ENCODE measurements around the gene IGSF23. TPM values are rescaled to one million over a fixed set of nuclear protein-coding genes. Genes with fewer than 3 reads are reported as not detected.

The IGSF23 gene
- total RNA-seq, 1 donor from 2014 or later: not detected

GRCh38 chr19:44661904-44662303, 48.5 kb downstream of the IGSF23 start:
- peaks cover 2% of the 10 kb centered on the region for H3F3A ChIP-seq (ENCODE audit: low read depth)
- no peaks in the 10 kb centered on the region for H3K79me2 ChIP-seq (ENCODE audit: low read depth)
- H3K4me1 ChIP-seq: no peaks in the 10 kb centered on the region
- no peak overlapping the region for H3K27ac ChIP-seq
- no peak overlapping the region for H3K4me2 ChIP-seq
- Mint-ChIP-seq H3K4me3 (no peak overlapping the region), H3K9me3 (no peaks in the 10 kb centered on the region), H3K27ac (no peak overlapping the region), H3K36me3 (peaks cover 6% of the 10 kb centered on the region), H3K4me1 (no peaks in the 10 kb centered on the region), H3K27me3 (ENCODE audit: insufficient read depth, low read depth) (peaks cover 2% of the 10 kb centered on the region)
- H3K4me3 ChIP-seq: no peak overlapping the region
- H4K20me1 ChIP-seq (ENCODE audit: low read depth): no peaks in the 10 kb centered on the region
- no peak overlapping the region for H3K9ac ChIP-seq
- no peaks in the 10 kb centered on the region for H3K9me3 ChIP-seq (ENCODE audit: low read depth)
- H3K27me3 ChIP-seq: no peaks in the 10 kb centered on the region
- TF ChIP-seq CTCF (IDR thresholded peaks at IDR 0.05) (no peak), EZH2 (IDR thresholded peaks at IDR 0.05) (no peak), EZH2phosphoT487 (IDR thresholded peaks at IDR 0.05) (no peak)
- DNase-seq (ENCODE audit: low spot score): no peak
- no peaks in the 10 kb centered on the region for H3K36me3 ChIP-seq
- no peak overlapping the region for H2AFZ ChIP-seq (replicated peaks)

- Histone ChIP-seq H3F3A (ENCODE audit: low read depth) (peaks cover 7% of the 10 kb centered on the region), H3K79me2 (ENCODE audit: low read depth) (no peaks in the 10 kb centered on the region), H3K9ac (no peak overlapping the region), H3K4me1 (no peaks in the 10 kb centered on the region), H3K27me3 (no peaks in the 10 kb centered on the region), H3K27ac (no peak overlapping the region), H3K4me3 (no peak overlapping the region), H3K36me3 (no peaks in the 10 kb centered on the region), H3K4me2 (no peak overlapping the region), H3K9me3 (ENCODE audit: low read depth) (no peaks in the 10 kb centered on the region), H2AFZ (replicated peaks) (no peak overlapping the region), H4K20me1 (ENCODE audit: low read depth) (no peaks in the 10 kb centered on the region)
- H3K9me3 Mint-ChIP-seq: no peaks in the 10 kb centered on the region
- TF ChIP-seq EZH2phosphoT487 (IDR thresholded peaks at IDR 0.05) (no peak), EZH2 (IDR thresholded peaks at IDR 0.05) (no peak), CTCF (IDR thresholded peaks at IDR 0.05) (no peak)
- no peaks in the 10 kb centered on the region for H3K4me1 Mint-ChIP-seq
- H3K36me3 Mint-ChIP-seq: peaks cover 3% of the 10 kb centered on the region
- no peaks in the 10 kb centered on the region for H3K27me3 Mint-ChIP-seq (ENCODE audit: insufficient read depth, low read depth)
- DNase-seq (ENCODE audit: low spot score): no peak
- H3K27ac Mint-ChIP-seq: no peak overlapping the region
- no peak overlapping the region for H3K4me3 Mint-ChIP-seq
These were observed 49.5 kb downstream of the IGSF23 start for GRCh38 chr19:44662691-44663385.

GRCh38 chr19:44663996-44664395, 50.6 kb downstream of the IGSF23 start:
- no peaks in the 10 kb centered on the region for H3K9me3 Mint-ChIP-seq
- no peak for TF ChIP-seq CTCF (IDR thresholded peaks at IDR 0.05)
- H3K36me3 ChIP-seq: no peaks in the 10 kb centered on the region

More at GRCh38 chr19:44663996-44664395, 50.6 kb downstream of the IGSF23 start:
- Histone ChIP-seq H3K79me2 (ENCODE audit: low read depth) (no peaks in the 10 kb centered on the region), H3K9me3 (ENCODE audit: low read depth) (no peaks in the 10 kb centered on the region), H3K9ac (no peak overlapping the region), H3K27ac (no peak overlapping the region), H2AFZ (replicated peaks) (no peak overlapping the region), H3K4me3 (no peak overlapping the region), H3K4me1 (no peaks in the 10 kb centered on the region), H4K20me1 (ENCODE audit: low read depth) (no peaks in the 10 kb centered on the region), H3F3A (ENCODE audit: low read depth) (peaks cover 7% of the 10 kb centered on the region), H3K4me2 (no peak overlapping the region), H3K27me3 (no peaks in the 10 kb centered on the region)
- no peak for DNase-seq (ENCODE audit: low spot score)
- H3K4me3 Mint-ChIP-seq: no peak overlapping the region
- no peak overlapping the region for H3K27ac Mint-ChIP-seq
- H3K36me3 Mint-ChIP-seq: peaks cover 2% of the 10 kb centered on the region
- H3K4me1 Mint-ChIP-seq: no peaks in the 10 kb centered on the region
- no peaks in the 10 kb centered on the region for H3K27me3 Mint-ChIP-seq (ENCODE audit: insufficient read depth, low read depth)
